ENCODE data around the gene ARL15. TPM values are rescaled to one million over a fixed set of nuclear protein-coding genes. Genes with fewer than 3 reads are reported as not detected.

Gene ARL15
- total and polyA plus RNA-seq, 9 of the 15 experiments (the other 6 are each of a cell fraction or from before 2014, with no cell fraction given): 18.5 to 80.4 (median 57.0) TPM

- TF ChIP-seq ZNF586 (CRISPR knock-in tag; conservative IDR thresholded peaks at IDR 0.05) (no peak), FOXP4 (CRISPR knock-in tag; IDR thresholded peaks at IDR 0.05; ENCODE audit: borderline replicate concordance) (peak; percentile 20; the same call in 1 of the 2 replicates), SOX6 (IDR thresholded peaks at IDR 0.05) (no peak), ADNP (tag; IDR thresholded peaks at IDR 0.05) (no peak), BRF1 (IDR thresholded peaks at IDR 0.05; ENCODE audit: borderline replicate concordance, extremely low read depth, insufficient read length) (no peak), ARID4B (CRISPR knock-in tag; IDR thresholded peaks at IDR 0.05) (peak; percentile 90), ZFP1 (CRISPR knock-in tag; IDR thresholded peaks at IDR 0.05) (no peak), SIRT6 (IDR thresholded peaks at IDR 0.05; ENCODE audit: low read depth, low read length) (no peak), NFE2 (IDR thresholded peaks at IDR 0.05; ENCODE audit: low read depth) (no peak), RBM17 (IDR thresholded peaks at IDR 0.05; ENCODE audit: borderline replicate concordance, low read depth, low read length) (no peak), ZC3H4 (CRISPR knock-in tag; IDR thresholded peaks at IDR 0.05; ENCODE audit: borderline replicate concordance) (peak; percentile 73; the same call in 1 of the 2 replicates), CXXC5 (CRISPR knock-in tag; IDR thresholded peaks at IDR 0.05) (peak; percentile 27; the same call in 1 of the 2 replicates), RFX7 (CRISPR knock-in tag; IDR thresholded peaks at IDR 0.05) (0 out of 2 replicates have a peak, but pooled peaks have one; percentile 57), NELFE (IDR thresholded peaks at IDR 0.05; ENCODE audit: insufficient read depth, insufficient read length) (peak; percentile 84), DACH1 (IDR thresholded peaks at IDR 0.05; ENCODE audit: partially characterized antibody) (peak; percentile 97), USF1 (CRISPR knock-in tag; IDR thresholded peaks at IDR 0.05) (peak; percentile 43), TRIM24 (IDR thresholded peaks at IDR 0.05) (peak in 1 of 2 experiments; percentile 28; a peak in 1 of 4 replicates)
- TF ChIP-seq, protein P1, sequence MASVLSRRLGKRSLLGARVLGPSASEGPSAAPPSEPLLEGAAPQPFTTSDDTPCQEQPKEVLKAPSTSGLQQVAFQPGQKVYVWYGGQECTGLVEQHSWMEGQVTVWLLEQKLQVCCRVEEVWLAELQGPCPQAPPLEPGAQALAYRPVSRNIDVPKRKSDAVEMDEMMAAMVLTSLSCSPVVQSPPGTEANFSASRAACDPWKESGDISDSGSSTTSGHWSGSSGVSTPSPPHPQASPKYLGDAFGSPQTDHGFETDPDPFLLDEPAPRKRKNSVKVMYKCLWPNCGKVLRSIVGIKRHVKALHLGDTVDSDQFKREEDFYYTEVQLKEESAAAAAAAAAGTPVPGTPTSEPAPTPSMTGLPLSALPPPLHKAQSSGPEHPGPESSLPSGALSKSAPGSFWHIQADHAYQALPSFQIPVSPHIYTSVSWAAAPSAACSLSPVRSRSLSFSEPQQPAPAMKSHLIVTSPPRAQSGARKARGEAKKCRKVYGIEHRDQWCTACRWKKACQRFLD (CRISPR knock-in tag; IDR thresholded peaks at IDR 0.05): no peak
Observed at GRCh38 chr5:54310433-54311175, at the start of gene ARL15 (continued).

Data from K562 (cell line).